HG03039 (cell line): ENCODE results near the gene ZCCHC2.

Experiments
- ATAC-seq: cut with Tn5 transposase; IDR thresholded peaks from one replicate; pipeline ENCODE4 v1.9.1; 2021; ENCODE audit warnings: mild to moderate bottlenecking, moderate library complexity; ENCODE audit not compliant: unreplicated experiment

Gene ZCCHC2

GRCh38 chr18:62574776-62575175 lies 52.0 kb downstream of the ZCCHC2 start:
- ATAC-seq, result no peak

- no peak for ATAC-seq
Measured at GRCh38 chr18:62576271-62576670, 53.4 kb downstream of the ZCCHC2 start.

GRCh38 chr18:62576845-62577512 lies 54.2 kb downstream of the ZCCHC2 start:
- no peak for ATAC-seq

GRCh38 chr18:62577765-62578164 lies 54.9 kb downstream of the ZCCHC2 start:
- no peak for ATAC-seq

- no peak for ATAC-seq
Measured at GRCh38 chr18:62578980-62579511, 56.2 kb downstream of the ZCCHC2 start.

GRCh38 chr18:62583376-62583775 lies 60.6 kb downstream of the ZCCHC2 start:
- no peak for ATAC-seq

- peak; percentile 69 for ATAC-seq
Measured at GRCh38 chr18:62584241-62585120, 61.7 kb downstream of the ZCCHC2 start.

GRCh38 chr18:62585274-62586150 lies 62.7 kb downstream of the ZCCHC2 start:
- no peak for ATAC-seq

GRCh38 chr18:62586151-62586774 lies 63.4 kb downstream of the ZCCHC2 start:
- peak; percentile 62 for ATAC-seq

GRCh38 chr18:62586781-62587487 lies 64.1 kb downstream of the ZCCHC2 start:
- ATAC-seq, result no peak

GRCh38 chr18:62587689-62588088 lies 64.9 kb downstream of the ZCCHC2 start:
- ATAC-seq, result no peak

- ATAC-seq, result no peak
Measured at GRCh38 chr18:62588217-62588616, 65.4 kb downstream of the ZCCHC2 start.

- no peak for ATAC-seq
Measured at GRCh38 chr18:62590799-62591590, 68.2 kb downstream of the ZCCHC2 start.

GRCh38 chr18:62596145-62597005 lies 73.5 kb downstream of the ZCCHC2 start:
- no peak for ATAC-seq

- ATAC-seq, result no peak
Measured at GRCh38 chr18:62601871-62602270, 79.0 kb downstream of the ZCCHC2 start.

GRCh38 chr18:62602706-62603105 lies 79.9 kb downstream of the ZCCHC2 start:
- ATAC-seq, result no peak

GRCh38 chr18:62603211-62603610 lies 80.4 kb downstream of the ZCCHC2 start:
- ATAC-seq, result no peak

- no peak for ATAC-seq
Measured at GRCh38 chr18:62603979-62604378, 81.2 kb downstream of the ZCCHC2 start.
